GM18519 (cell line): ENCODE data around the gene ATP6AP1.
"Not testable (repeated sequence)": the region's sequence is repeated elsewhere in the genome, so short reads cannot be mapped to it uniquely, and the experiment has no call there.

Source experiments
- ATAC-seq: cut with Tn5 transposase; IDR thresholded peaks from one replicate; pipeline ENCODE4 v1.9.1; 2021; ENCODE audit warnings: mild to moderate bottlenecking, moderate library complexity; ENCODE audit not compliant: unreplicated experiment, low FRiP score

Gene ATP6AP1

DNA sequence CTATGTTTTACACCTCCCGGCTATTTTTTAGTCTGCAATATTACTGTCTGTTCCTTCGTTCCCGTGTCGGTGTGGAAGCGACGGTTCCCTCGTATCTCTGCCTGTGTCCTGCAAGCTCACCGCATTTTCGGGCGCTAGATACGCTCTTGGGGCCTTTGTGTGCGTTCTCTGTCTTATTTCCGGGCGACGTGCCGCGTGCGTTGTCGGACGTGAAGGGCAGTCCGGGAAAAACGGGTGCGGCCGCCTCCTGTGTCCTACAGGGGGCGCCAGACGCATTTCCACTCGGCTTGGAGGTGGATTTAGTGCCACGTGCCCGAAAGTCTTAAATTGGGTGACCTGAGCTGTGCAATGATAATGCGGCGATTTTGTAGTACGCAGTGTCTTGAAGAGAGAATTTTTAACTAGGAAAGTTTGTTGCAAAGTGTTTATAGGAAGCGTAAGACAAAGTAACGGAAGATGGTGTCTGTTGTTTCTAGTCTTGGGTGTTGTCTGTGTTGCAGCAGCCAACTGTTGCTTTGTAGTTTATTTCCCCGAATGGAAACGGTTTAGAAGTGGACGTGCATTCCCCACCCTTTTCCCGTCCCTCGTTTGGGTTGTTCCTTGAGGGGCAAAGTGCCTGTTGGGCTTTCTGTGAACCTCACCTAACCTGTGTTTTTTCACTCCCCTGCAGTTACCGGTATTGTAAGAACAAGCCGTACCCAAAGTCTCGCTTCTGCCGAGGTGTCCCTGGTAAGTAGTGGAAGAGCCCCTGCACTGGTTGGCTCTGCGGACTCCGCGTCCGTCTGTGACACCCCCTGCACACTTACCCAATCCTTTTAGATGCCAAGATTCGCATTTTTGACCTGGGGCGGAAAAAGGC, 29.6 kb upstream of the ATP6AP1 start:
- ATAC-seq, result no peak

DNA sequence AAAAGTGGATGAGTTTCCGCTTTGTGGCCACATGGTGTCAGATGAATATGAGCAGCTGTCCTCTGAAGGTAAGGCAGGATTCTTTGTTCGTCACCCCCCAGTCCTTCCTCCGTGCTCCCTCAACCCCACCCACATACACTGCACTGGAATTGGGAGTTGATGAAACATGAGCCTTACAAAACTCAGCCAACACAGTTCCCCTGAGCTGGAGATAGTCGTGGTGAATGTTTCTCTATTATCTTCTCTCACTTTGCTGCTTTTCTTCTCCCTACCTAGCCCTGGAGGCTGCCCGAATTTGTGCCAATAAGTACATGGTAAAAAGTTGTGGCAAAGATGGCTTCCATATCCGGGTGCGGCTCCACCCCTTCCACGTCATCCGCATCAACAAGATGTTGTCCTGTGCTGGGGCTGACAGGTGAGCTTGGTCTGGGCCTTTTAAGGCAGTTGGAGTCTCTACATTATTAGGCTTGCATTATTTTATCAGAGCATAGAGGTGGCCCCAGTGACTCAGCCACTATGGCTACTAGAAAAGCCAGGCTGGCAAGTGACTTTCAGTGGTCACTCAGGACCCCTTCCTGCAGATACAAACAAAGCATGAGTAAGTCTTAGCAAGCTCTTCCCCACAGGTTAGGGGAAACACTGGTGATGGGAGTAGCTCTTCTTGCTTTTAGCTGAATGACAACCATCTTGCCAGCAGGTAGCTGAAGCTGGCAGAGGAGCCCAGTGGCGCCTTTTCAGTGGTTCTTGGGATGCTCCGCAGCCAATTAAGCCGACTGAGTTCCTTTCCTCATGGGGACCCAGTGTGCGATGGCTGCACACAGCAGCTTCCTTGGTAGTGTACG, 28.7 kb upstream of the ATP6AP1 start:
- ATAC-seq, result no peak

DNA sequence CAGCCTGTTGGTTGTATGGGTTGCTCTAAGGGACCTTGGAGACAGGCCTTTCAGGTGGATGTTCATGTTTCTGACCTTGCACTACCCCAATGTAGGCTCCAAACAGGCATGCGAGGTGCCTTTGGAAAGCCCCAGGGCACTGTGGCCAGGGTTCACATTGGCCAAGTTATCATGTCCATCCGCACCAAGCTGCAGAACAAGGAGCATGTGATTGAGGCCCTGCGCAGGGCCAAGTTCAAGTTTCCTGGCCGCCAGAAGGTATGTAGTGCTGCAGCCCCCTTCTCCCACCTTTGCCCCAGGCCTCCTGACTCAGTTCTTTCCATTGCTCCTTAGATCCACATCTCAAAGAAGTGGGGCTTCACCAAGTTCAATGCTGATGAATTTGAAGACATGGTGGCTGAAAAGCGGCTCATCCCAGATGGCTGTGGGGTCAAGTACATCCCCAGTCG, 28.1 kb upstream of the ATP6AP1 start:
- ATAC-seq, result not testable (repeated sequence)

DNA sequence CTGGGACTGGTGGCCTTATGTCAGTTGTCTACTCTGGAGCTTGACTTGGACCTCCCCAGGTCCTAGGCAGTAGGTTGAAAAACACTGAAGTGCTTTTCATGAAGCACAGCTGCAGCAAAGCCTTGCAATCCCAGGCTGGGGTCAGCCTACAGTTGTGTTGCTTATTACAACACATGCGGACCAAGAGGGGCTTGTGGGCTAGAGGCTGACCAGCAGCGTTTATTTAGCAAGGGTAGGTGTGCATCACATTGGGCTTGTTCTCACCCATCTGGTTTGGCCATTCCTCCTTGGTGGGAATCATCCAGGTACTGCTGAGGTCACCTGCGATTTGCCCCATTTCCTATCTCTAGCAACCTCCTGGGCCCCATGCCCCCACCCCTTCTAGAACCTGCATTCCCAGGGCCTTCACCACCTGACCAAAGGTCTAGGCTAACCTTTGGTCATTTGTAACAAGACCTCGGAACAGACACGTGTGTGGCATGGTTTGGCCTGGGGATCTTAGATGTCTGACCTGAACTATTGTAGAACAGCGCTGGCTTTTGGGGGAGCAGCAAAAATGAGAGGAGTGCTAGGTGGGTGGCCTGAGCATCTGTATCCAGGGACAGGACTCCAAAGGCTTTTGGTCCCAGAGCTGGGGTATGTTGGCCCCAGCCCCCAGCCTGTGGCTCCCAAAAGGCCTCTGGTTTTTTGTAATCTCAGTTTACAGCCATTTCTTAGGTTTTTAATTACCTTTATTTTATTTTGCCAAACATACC, 27.3 kb upstream of the ATP6AP1 start:
- no peak for ATAC-seq

DNA sequence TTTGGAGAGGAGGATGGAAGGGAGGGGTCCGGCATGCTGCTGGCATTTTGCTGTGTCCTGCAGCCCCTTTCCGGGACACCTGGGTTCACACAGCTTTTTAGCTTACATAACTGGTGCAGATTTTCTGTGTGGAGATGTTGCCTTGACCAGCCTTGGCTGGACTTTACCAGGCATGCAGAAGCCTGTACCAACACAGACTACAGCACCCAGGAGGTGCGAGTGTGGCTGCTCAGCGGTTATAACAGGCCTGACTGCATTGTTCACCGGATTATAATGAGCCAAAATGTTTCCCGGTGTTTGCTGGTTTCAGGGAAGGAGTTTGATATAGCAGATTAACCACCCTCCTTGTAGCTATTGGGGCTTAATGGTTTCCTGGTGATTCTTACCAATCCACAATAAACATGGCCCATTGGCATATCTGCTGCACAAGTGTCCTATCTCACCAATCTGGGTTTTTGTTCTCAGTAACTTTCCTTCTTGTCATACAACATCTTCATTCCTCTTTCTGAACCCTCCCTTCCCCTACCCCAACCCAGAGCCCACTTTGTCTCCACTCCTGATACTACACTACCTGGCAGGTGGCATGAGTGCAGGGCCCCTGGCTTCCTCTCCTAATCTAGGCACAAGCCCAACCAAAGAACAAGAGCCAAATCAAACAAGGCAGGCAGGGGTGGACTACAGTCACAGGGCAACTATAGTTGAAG, 26.4 kb upstream of the ATP6AP1 start:
- ATAC-seq, result no peak

DNA sequence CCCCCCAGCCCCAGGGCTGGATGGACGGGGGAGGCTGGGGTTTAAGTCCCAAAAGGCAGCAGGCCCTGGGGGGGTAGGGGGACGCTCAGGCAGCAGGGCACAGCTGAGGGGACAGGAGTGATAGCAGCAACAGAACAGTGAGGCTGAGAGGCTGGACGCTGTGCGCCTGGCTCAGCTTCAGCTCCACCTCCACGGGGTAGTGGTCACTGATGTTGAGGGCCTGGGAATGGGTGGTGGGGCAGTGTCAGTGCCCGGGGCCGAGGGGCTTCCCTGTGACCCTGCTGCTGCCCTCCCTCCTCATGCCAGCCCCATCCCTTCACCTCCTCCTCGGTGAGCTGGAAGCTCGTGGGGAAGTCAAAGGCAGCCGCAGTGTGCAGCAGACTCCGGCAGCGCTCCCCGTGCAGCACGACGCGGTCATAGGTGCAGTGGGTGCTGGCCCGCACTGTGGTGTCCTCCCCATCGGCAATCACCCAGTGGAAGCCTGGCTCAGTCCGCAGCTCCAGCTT, 25.8 kb upstream of the ATP6AP1 start:
- no peak for ATAC-seq

DNA sequence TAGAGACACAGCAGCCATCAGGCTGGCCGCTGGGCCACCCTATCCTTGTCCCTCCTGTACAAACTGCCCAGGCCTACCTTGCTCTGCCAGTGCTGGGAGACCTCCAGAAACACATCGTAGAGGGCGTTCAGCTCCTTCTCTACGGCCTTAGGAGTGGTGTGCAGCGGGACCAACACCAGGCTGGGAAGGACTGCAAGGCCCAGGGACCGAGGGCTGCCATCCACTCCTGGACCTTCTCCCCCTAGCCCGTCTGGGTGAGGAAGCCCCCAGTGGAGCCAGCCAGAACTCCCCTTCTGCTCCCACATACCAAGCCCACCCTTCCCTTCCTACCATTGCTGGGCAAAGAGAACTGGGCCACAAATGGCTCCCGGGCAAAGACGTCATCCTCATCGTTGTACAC, 25.3 kb upstream of the ATP6AP1 start:
- no peak for ATAC-seq

DNA sequence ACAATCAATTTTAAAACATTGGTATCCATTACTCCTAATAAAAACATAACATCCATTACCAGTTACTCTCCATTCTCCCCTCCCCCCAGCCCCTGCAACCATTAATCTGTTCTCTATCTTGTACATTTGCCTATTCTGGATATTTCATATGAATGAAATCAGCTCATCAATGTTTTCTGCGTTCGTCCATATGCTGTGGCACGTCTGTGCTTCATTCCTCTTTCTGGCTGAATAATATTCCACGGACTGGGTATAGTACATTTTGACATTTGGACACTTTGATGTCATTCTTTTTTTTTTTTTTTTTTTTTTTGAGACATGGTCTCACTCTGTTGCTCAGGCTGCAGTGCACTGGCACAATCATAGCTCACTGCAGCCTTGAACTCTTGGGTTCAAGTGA, 24.6 kb upstream of the ATP6AP1 start:
- no peak for ATAC-seq

DNA sequence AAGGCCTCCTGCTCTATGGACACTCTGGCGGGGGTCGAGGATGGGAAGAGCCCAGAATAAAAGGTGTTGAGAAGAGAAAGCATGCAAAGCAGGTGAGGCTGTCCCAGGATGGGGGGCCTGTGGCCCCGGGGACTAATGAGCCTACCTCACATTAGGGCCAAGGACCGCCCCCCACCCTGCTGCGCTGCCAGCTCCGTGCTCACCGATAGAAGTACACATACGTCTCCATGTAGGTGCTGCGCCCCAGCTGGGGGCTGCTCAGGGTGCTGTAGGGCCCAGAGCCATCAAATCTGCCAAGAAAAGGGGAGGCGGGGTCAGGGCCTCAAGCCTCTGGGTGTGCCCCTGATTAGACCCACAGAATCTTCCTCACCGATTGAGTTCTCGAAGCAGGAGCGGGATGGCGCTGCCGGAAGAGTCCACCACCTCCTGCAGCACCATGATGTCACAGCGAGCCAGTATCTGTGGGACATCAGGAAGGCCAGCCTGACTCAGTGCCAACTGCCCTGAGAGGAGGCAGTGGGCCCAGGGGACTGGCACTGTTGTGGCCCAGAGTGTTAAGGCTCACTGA, 23.8 kb upstream of the ATP6AP1 start:
- ATAC-seq, result no peak

DNA sequence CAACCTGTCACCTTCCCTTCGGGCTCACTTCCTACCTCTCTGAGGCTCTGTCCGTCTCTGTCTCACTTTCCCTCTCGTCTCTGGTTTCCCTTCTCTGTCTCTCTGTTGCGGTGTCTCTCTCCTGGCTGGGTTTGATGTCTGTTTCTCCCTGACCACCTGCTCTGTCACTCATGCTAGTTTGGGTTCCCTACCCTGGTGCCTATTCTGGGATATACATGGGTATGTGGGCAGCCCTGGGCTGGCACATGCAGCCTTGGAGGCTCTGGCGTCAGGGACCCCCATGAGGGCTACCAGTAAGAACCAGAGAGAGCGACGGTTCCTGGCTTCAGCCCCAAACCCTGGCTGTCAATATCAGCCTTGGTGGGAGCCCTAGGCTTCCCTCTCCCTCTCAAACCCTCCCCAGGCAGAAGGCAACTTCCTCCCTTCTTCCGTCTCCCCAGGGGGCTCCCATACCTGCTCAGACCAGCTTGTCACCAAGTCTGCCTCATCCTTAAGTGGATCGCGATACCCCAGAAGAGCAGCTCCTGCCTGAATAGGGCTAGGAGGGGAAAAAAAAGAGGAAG, 19.7 kb upstream of the ATP6AP1 start:
- ATAC-seq, result no peak

DNA sequence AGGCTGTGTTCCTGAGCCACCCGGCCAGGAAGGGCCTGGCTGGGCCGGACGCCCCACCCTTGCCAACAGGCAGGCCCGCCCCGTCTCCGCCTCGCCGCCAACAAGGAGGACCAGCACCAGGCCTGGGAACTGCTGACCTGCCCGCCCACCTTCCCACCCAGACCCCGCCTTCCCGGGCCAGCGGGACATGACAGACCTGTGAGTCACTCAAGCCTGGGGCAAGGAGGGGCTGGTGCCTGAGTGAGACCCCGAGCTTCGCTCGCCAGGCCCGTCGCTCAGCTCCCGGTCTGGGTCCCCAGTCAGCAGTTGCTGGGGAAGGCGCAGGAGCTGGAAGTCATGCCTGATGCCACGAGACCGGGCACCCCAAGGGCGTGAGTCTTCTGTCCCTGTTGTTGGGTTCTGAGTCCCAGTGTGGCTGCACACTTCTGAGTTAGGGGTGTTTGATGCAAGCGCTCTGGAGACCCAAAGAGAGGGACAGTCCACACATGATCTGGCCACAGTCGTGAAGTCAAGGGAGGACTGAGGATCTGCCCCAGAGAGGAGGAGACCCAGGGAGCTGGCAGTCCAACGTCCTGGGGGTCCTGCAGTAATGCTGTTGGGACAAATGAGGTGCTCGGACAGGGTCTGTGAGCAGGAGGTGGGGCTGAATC, 19.1 kb upstream of the ATP6AP1 start, which contains the start of gene DNASE1L1:
Gene DNASE1L1 (minus strand): TSS at position 33 of the 650 bp plus-strand sequence. CDS start 3,686 bp downstream, outside the sequence.
- no peak for ATAC-seq

DNA sequence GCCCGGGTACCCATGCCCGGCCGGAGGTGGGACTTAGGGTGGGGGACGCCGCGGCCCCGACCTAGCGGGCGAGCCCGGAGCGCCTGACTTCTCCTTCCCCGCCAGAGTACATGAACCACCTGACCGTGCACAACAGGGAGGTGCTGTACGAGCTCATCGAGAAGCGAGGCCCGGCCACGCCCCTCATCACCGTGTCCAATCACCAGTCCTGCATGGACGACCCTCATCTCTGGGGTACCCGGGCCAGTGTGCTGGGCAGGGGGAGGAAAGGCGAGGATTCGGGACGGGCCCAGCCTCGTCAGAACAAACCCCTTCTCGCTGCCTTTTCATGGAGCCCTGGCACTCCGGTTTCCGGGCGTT, 16.5 kb upstream of the ATP6AP1 start:
- ATAC-seq, result no peak

DNA sequence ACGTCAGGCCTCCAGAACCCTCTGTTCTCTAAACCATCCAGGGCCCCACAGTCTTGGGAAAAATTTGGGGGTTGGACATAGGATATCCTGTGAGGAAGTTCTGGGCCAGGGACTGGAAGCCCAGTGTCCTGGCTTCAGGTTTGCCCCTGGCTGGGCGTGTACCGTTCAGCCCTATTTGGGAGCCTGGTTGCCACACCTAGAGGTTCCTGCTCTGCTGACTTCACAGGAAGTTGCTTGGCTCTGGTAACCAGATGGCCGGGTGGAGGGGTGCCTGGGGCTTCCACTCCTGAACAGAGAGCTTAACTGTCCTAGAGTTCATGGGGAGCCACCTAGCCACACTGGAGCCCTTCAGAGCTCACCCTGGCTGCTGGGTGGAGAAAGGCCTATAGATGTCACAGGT, 16.0 kb upstream of the ATP6AP1 start:
- ATAC-seq, result no peak

DNA sequence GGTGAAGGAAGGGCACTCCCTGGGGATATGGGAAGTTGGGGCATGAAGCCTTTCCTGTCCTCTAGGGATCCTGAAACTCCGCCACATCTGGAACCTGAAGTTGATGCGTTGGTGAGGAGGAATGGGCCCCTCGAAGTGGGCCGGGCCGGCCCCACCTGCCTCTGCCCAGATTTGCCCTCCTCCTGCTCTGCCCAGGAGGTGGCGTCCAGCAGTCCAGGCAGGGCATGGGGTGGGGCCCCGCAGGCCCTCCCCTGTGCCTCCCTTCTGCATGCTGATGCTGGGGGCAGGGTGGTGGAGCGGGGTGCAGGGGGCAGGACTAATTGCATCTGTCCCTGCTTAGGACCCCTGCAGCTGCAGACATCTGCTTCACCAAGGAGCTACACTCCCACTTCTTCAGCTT, 15.3 kb upstream of the ATP6AP1 start:
- no peak for ATAC-seq

DNA sequence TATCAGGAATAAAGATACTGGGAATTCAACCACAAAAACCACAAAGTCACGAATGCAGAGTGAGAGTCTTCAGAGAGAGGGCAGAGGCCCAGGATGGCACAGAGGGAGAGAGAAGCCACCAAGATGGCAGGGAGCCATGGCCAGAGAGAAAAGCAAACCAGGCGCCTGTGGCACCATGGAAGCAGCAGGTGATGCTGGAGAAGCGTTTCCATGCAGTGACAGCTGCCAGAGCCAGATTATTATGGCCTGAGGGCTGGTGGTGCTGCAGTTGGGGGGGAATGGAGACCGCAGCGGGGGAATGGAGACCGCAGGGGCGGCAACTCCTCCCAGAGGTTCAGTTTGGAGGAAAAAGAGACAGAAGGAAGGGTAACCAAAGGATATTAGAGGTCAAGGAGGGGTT, 11.3 kb upstream of the ATP6AP1 start:
- no peak for ATAC-seq

DNA sequence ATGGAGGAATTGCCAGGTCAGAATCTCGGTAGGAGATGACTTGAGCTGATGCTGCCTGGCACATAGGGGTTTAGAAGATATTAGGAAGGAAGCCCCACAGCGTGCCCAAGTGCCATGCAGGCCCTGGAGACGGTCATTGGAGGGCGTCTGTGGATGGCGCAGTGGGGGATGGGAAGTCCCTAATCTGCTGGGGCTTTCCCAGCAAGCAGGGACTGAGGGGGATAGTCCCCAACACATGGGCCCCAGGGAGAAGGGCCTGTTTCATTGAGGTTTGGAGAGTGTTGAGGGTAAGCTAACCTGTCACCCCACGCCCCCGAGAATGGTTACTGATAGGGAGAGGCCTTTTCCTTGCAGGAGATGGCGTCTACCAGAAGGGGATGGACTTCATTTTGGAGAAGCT, 9.3 kb upstream of the ATP6AP1 start:
- no peak for ATAC-seq

DNA sequence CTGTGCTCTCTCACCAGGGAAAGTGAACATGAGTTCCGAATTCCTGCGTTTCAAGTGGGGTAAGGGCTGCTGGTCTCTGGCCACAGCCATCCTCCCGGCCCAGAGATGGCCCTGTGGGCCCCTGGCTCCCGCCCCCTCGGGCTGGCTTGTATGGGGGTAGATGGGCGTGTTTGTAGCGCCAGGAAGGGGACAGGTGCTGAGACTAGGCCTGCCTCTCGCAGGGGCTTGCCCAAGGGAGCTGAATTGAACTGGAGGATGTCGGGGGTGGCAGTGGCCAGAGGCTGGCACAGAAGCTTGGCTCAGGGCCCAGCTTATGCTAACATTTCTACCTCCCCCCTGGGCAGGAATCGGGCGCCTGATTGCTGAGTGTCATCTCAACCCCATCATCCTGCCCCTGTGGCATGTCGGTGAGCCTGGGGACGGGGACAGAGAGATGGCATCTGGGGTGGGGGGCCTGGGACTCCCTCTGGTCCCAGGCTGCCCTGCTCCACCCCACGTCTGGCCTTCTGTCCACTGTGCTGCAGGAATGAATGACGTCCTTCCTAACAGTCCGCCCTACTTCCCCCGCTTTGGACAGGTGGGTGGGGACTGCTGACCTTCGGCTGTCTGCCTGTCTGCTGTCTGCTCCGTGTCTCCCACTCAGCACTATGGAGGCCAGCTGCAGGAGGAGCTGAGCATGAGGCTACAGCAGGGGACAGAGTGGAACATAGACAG, 8.6 kb upstream of the ATP6AP1 start:
- ATAC-seq, result no peak

DNA sequence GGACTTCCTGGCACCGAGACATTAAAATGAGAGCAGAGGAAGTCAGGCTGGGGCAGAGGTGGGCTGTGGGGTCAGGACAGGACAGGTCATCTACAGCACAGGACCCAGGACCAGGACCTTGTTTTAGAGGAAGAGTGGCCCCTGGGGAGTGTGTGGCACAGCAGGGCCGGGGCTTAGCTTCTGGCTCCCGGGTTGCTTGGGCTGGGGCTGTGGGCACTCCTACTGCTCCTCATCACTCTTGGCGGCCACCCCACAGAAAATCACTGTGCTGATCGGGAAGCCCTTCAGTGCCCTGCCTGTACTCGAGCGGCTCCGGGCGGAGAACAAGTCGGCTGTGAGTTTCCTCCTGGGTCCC, 8.1 kb upstream of the ATP6AP1 start:
- no peak for ATAC-seq
